Smooth muscle cell of the pulmonary artery (primary cell): ENCODE measurements around the gene ADRM1. TPM values are rescaled to one million over a fixed set of nuclear protein-coding genes. Genes with fewer than 3 reads are reported as not detected.

Experiments used
- total RNA-seq: library from RNA; depleted of rRNA; stranded (reverse); fragments of >200 nt; gene quantifications from 2 replicates; pipeline ENCODE4 v1.2.3, GENCODE V29; 2014

Gene ADRM1, protein sequence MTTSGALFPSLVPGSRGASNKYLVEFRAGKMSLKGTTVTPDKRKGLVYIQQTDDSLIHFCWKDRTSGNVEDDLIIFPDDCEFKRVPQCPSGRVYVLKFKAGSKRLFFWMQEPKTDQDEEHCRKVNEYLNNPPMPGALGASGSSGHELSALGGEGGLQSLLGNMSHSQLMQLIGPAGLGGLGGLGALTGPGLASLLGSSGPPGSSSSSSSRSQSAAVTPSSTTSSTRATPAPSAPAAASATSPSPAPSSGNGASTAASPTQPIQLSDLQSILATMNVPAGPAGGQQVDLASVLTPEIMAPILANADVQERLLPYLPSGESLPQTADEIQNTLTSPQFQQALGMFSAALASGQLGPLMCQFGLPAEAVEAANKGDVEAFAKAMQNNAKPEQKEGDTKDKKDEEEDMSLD
- total RNA-seq = 68.2 and 95.2 TPM in 2 replicates

DNA sequence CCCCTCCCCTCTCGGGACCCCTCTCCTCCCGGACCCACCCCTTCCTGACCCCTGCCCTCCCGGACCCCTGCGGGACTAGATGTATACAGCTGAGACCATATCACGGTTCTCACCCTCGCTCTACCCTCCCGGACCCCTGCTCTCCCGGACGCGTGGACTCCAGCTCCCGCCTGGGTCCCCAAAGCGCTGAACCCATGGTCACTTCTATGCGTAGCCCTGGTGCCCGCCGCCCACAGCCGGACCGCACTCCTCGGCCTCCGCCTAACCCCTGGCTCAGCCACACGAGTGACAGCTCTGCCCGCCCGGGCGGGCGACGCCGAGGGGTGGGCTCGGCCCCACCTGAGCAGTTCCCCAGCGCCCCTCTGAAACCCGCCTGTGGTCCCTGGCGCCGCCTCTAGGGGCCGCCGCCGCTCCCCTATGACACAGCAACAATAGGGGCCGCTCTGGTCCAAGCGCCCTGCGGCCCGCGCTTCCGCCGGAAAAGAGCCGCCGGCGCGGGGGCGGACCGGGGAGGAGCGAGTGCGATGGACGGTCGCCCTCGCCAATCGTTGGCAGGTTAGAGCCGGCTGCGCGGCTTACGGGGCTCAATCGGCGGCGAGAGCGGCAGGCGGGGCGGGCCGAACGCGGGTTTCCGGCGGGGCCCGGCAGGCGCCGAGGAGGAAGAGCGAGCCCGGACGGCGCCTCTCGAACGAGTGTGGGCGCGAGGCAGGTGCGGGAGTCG lies at the start of gene ADRM1:
ADRM1 (plus strand) TSS at position 657 of the 721 bp plus-strand sequence. CDS start 572 bp downstream, outside the sequence.

Other genes with a start within 250 kb of the ADRM1 start
- gene TAF4, start 237.1 kb upstream of the ADRM1 start, total RNA-seq = 5.7 and 7.0 TPM in 2 replicates
- 43.7 and 52.0 TPM in 2 replicates for gene LSM14B, start 180.5 kb upstream of the ADRM1 start, total RNA-seq
- gene PSMA7, start 159.6 kb upstream of the ADRM1 start, total RNA-seq = 196 and 262 TPM in 2 replicates
- gene SS18L1, start 159.2 kb upstream of the ADRM1 start, total RNA-seq = 11.7 and 19.4 TPM in 2 replicates
- gene MTG2, start 120.0 kb upstream of the ADRM1 start, total RNA-seq = 15.4 and 19.2 TPM in 2 replicates
- not detected in 2 replicates for gene HRH3, start 82.7 kb upstream of the ADRM1 start, total RNA-seq
- gene OSBPL2, start 64.5 kb upstream of the ADRM1 start, total RNA-seq = 30.7 and 32.0 TPM in 2 replicates
- 243 and 256 TPM in 2 replicates for gene LAMA5, start 64.3 kb downstream of the ADRM1 start, total RNA-seq
- 201 and 251 TPM in 2 replicates for gene RPS21, start 84.1 kb downstream of the ADRM1 start, total RNA-seq
- gene CABLES2, start 104.3 kb downstream of the ADRM1 start, total RNA-seq = 1.0 and 1.7 TPM in 2 replicates
- not detected in 2 replicates for gene RBBP8NL, start 124.5 kb downstream of the ADRM1 start, total RNA-seq
- gene GATA5, start 173.0 kb downstream of the ADRM1 start, total RNA-seq = 0.13 and 0.26 TPM in 2 replicates